Lung (tissue), 12 donors: ENCODE data around the gene PAK2. TPM values are rescaled to one million over a fixed set of nuclear protein-coding genes. Genes with fewer than 3 reads are reported as not detected.

Experiments used
- ATAC-seq: fragments of 200-7000 bp; cut with Tn5 transposase; one replicate; pipeline ENCODE4 v1.9.1; 2020; ENCODE audit warnings: moderate number of reproducible peaks; ENCODE audit not compliant: insufficient read depth, low FRiP score
- DNase-seq, 3 donors: peaks; one replicate each; pipeline ENCODE4 v3.0.0-alpha.2; 2013 to 2017
- H3K27ac ChIP-seq, 2 donors: one replicate each; pipeline ENCODE4 v1.5.1; 2013; ENCODE audit warnings: mild to moderate bottlenecking in 2 of 2, moderate library complexity in 2 of 2, control low read depth in 1 of 2, inconsistent platforms in 1 of 2, low read depth in 1 of 2, low read length in 1 of 2
- H3K27me3 ChIP-seq, 3 donors: one replicate each; pipeline ENCODE4 v1.5.1; 2013; ENCODE audit warnings: low read length in 2 of 3; ENCODE audit not compliant: control insufficient read depth in 3 of 3, insufficient read depth in 3 of 3
- H3K36me3 ChIP-seq, 4 donors: one replicate each; pipeline ENCODE4 v1.5.1; 2013; ENCODE audit warnings: low read length in 4 of 4, mild to moderate bottlenecking in 1 of 4, moderate library complexity in 1 of 4; ENCODE audit not compliant: control insufficient read depth in 4 of 4, insufficient read depth in 4 of 4
- H3K4me1 ChIP-seq, 5 donors: one replicate each; pipeline ENCODE4 v1.5.1; 2013; ENCODE audit warnings: low read length in 5 of 5, mild to moderate bottlenecking in 2 of 5, moderate library complexity in 1 of 5; ENCODE audit not compliant: control insufficient read depth in 5 of 5, insufficient read depth in 5 of 5
- H3K4me3 ChIP-seq: one replicate; pipeline ENCODE4 v1.5.1; 2013; ENCODE audit warnings: mild to moderate bottlenecking, control low read depth, moderate library complexity
- H3K9ac ChIP-seq, 2 donors: one replicate each; pipeline ENCODE4 v1.5.1; 2013; ENCODE audit warnings: low read length in 2 of 2, control low read depth in 1 of 2; ENCODE audit not compliant: insufficient read depth in 1 of 2
- H3K9me3 ChIP-seq, 4 donors: one replicate each; pipeline ENCODE4 v1.5.1; 2013; ENCODE audit warnings: low read length in 3 of 4, mild to moderate bottlenecking in 1 of 4, moderate library complexity in 1 of 4; ENCODE audit not compliant: control insufficient read depth in 4 of 4, insufficient read depth in 3 of 4
- WGBS, 2 donors: extraction: QIAGEN DNeasy Blood & Tissue Kit; methylation state at CpG; one replicate each; pipeline ENCODE4 v1.1.7; 2013; 5-methylcytosine and 5-hydroxymethylcytosine counted together
- polyA plus RNA-seq, 2 donors: library from polyadenylated mRNA; stranded (reverse); fragments of 200-250 nt; gene quantifications; one replicate each; pipeline ENCODE4 v1.2.1, GENCODE V29; 2013
- total RNA-seq, 2 donors: library from RNA; depleted of rRNA in 1 of 2; stranded (reverse); fragments of >200 nt in 1 of 2; gene quantifications; one replicate each; pipeline ENCODE4 v1.2.1, GENCODE V29; 2014 to 2021
- TF ChIP-seq, protein P1 (sequence below): IDR thresholded peaks from 2 replicates; pipeline ENCODE4 v1.5.1; 2012; ENCODE audit warnings: mild to moderate bottlenecking; ENCODE audit errors: control extremely low read depth, extremely low read depth
- donor health status: control.
- donor health status: control.
- donor health status: Bipolar disorder and iron deficiency.
- donor health status: healthy.
- donor health status: DM: yes; HTN: yes; CAD: no.

PAK2 gene
- total and polyA plus RNA-seq, 4 donors, result 23.7 to 81.4 (median 55.1) TPM

- no peaks in the 10 kb centered on the region for H3K36me3 ChIP-seq
- H3K9me3 ChIP-seq, result no peaks in the 10 kb centered on the region
- DNase-seq (no peak), ATAC-seq (no peak)
- TF ChIP-seq, protein P1, sequence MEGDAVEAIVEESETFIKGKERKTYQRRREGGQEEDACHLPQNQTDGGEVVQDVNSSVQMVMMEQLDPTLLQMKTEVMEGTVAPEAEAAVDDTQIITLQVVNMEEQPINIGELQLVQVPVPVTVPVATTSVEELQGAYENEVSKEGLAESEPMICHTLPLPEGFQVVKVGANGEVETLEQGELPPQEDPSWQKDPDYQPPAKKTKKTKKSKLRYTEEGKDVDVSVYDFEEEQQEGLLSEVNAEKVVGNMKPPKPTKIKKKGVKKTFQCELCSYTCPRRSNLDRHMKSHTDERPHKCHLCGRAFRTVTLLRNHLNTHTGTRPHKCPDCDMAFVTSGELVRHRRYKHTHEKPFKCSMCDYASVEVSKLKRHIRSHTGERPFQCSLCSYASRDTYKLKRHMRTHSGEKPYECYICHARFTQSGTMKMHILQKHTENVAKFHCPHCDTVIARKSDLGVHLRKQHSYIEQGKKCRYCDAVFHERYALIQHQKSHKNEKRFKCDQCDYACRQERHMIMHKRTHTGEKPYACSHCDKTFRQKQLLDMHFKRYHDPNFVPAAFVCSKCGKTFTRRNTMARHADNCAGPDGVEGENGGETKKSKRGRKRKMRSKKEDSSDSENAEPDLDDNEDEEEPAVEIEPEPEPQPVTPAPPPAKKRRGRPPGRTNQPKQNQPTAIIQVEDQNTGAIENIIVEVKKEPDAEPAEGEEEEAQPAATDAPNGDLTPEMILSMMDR, result no peak
- H3K4me1 ChIP-seq, result peaks cover 0 to 36% (median 6%) of the 10 kb centered on the region in 5 donors
- 53 to 59% methylated on average over 5 of the region's 5 CpGs for WGBS, 2 donors
- no peak overlapping the region for H3K9ac ChIP-seq
- H3K27ac ChIP-seq, result no peak overlapping the region
- no peak overlapping the region for H3K4me3 ChIP-seq
- H3K27me3 ChIP-seq, result no peaks in the 10 kb centered on the region
These were observed 34.6 kb downstream of the PAK2 start for GRCh38 chr3:196774191-196774820.

DNA sequence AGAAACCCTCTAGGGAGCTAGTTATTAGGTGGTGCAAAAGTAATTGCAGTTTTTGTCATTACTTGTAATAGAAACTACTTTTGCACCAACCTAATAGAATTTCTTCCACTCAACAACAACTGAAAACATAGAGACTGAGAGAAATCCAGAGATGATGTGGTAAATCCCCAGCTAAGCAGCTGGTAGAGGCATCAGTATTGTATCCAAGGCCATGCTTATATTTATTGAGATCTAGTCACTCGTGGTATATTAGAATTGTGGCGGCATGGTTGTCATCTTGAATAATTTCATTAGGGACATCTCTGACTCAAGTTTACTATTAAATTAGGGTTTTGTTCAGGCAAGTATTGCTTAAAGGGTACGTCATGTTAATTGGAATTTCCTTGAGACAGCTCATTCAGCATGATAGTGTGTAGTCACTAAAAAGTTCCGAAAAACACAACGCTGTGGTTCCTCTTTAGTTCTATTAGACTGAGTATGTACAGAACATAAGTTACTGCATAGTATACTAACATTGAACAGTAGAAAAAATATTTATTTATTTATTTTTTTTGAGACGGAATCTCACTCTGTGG, 35.3 kb downstream of the PAK2 start:
- H3K4me3 ChIP-seq, result no peak overlapping the region

DNA sequence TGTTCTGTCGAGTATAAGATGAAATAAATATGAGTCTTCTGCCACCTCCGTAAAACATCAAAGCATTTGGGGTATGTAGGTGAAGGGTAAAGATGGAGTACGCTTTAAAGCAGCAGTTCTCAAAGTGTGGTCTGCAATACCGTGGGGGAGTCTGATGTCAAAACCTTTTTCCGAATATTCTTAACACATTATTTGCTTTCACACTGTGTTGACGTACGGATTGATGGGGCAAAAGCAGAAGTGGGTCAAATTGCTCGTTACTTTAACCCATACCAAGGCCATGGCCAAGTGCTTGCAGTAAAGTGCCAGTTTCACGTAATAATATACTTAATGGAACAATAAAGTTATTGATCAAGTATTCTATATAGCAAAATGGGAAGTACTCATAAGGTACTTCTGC, 36.3 kb downstream of the PAK2 start:
- Histone ChIP-seq H3K4me1 (peaks cover 0 to 36% (median 6%) of the 10 kb centered on the region in 5 donors), H3K9me3 (peaks cover 0 to 2% (median 0%) of the 10 kb centered on the region in 4 donors), H3K27me3 (no peaks in the 10 kb centered on the region), H3K27ac (no peak overlapping the region), H3K9ac (no peak overlapping the region), H3K4me3 (no peak overlapping the region), H3K36me3 (peaks cover 0 to 2% (median 0%) of the 10 kb centered on the region in 4 donors)
- DNase-seq, result no peak
- ATAC-seq, result no peak
- TF ChIP-seq, protein P1, result no peak
- WGBS, 2 donors, result 59 to 73% methylated on average over 9 of the region's 9 CpGs

More for the DNA sequence above, 35.3 kb downstream of the PAK2 start:
- 91 to 94% methylated on average over 6 of the region's 6 CpGs for WGBS, 2 donors
- peaks cover 0 to 2% (median 0%) of the 10 kb centered on the region in 4 donors for H3K36me3 ChIP-seq
- H3K27me3 ChIP-seq, result no peaks in the 10 kb centered on the region
- TF ChIP-seq, protein P1, result no peak
- H3K4me1 ChIP-seq, result peaks cover 0 to 36% (median 6%) of the 10 kb centered on the region in 5 donors
- ATAC-seq (no peak), DNase-seq (no peak)
- no peak overlapping the region for H3K27ac ChIP-seq
- peaks cover 0 to 2% (median 0%) of the 10 kb centered on the region in 4 donors for H3K9me3 ChIP-seq
- no peak overlapping the region for H3K9ac ChIP-seq
